Embryonic facial prominence (tissue), 1 donor: Measurements from ENCODE around the gene ESYT1.

Source experiments
- DNase-seq: peaks from one replicate; pipeline ENCODE4 v3.0.0-alpha.2; 2016; ENCODE audit errors: extremely low spot score

ESYT1 gene

GRCh38 chr12:56188131-56188777, 60.2 kb downstream of the ESYT1 start:
- no peak for DNase-seq

GRCh38 chr12:56188778-56189098, 60.7 kb downstream of the ESYT1 start:
- no peak for DNase-seq

- DNase-seq: peak; percentile 81
These were observed 61.2 kb downstream of the ESYT1 start, which contains the start of gene SMARCC2 for GRCh38 chr12:56189099-56189917. TSS of gene SMARCC2 (minus strand) at chr12:56189483. CDS start at chr12:56189461, 22 bp downstream.

- DNase-seq: peak; percentile 71
These were observed 62.0 kb downstream of the ESYT1 start for GRCh38 chr12:56189918-56190694.

GRCh38 chr12:56190695-56191155, 62.7 kb downstream of the ESYT1 start:
- no peak for DNase-seq

GRCh38 chr12:56192582-56192981, 64.5 kb downstream of the ESYT1 start:
- DNase-seq: no peak

- DNase-seq: peak; percentile 52
These were observed 65.0 kb downstream of the ESYT1 start for GRCh38 chr12:56193025-56193578.
